Ovary (tissue), 9 donors: ENCODE data around the gene AKAP12. TPM values are rescaled to one million over a fixed set of nuclear protein-coding genes. Genes with fewer than 3 reads are reported as not detected.

Experiments
- DNase-seq, 5 donors: peaks; one replicate each; pipeline ENCODE4 v3.0.0-alpha.2; 2019 to 2020
- H3K27ac ChIP-seq, 2 donors: fragments of 200-600 bp; one replicate each; pipeline versions ENCODE4 v1.5.1 to v1.8.0; 2019 to 2022
- H3K27me3 ChIP-seq: fragments of 200-600 bp; one replicate; pipeline ENCODE4 v1.8.0; 2022
- H3K36me3 ChIP-seq: fragments of 200-600 bp; sonication (generic); one replicate; pipeline ENCODE4 v1.5.1; 2019
- H3K4me1 ChIP-seq: one replicate; pipeline ENCODE4 v1.8.1; 2013; ENCODE audit warnings: mild to moderate bottlenecking, moderate library complexity; ENCODE audit not compliant: insufficient read depth
- H3K4me3 ChIP-seq: fragments of 200-600 bp; sonication (generic); one replicate; pipeline ENCODE4 v1.5.1; 2017
- H3K9me3 ChIP-seq, 2 donors: fragments of 200-600 bp in 1 of 2; sonication (generic) in 1 of 2; one replicate each; pipeline versions ENCODE4 v1.5.1 to v1.8.1; 2013 to 2019; ENCODE audit warnings: mild to moderate bottlenecking in 1 of 2, moderate library complexity in 1 of 2
- CTCF ChIP-seq, 3 donors: fragments of 450-650 bp in 2 of 3; fragments of 200-600 bp in 1 of 3; IDR thresholded peaks; one replicate each; pipeline versions ENCODE4 v1.5.1 to v1.8.0; 2016 to 2022; ENCODE audit warnings: antibody characterized with exemption in 3 of 3, mild to moderate bottlenecking in 1 of 3
- EP300 ChIP-seq: sonication (generic); formaldehyde crosslinking; IDR thresholded peaks from one replicate; pipeline ENCODE4 v1.6.1; 2017; ENCODE audit warnings: antibody characterized with exemption
- POLR2A ChIP-seq: fragments of 450-650 bp; IDR thresholded peaks from one replicate; pipeline ENCODE4 v1.6.1; 2017; ENCODE audit warnings: antibody characterized with exemption, mild to moderate bottlenecking, moderate library complexity
- WGBS, 3 donors: extraction: QIAGEN DNeasy Blood & Tissue Kit in 1 of 3; methylation state at CpG; one replicate each; pipeline versions ENCODE4 v1.1.5 to v1.1.7; 2013 to 2017; 5-methylcytosine and 5-hydroxymethylcytosine counted together
- intact Hi-C, 4 donors: fragments of 100-400 bp; cut with DNase I; formaldehyde crosslinking; loops; one replicate each; pipeline versions ENCODE4 v1.11.0 to v1.15.1; 2022 to 2023
- polyA plus RNA-seq, 2 donors: library from polyadenylated mRNA; stranded (reverse); fragments of 200-250 nt in 1 of 2; fragments of 350-450 nt in 1 of 2; fragmentation: Illumina TruSeq in 1 of 2; extraction: RNeasy Lipid Tissue Mini Kit (QIAGEN cat#74804) in 1 of 2; gene quantifications; one replicate each; pipeline ENCODE4 v1.2.3, GENCODE V29; 2013 to 2014
- total RNA-seq, 7 donors: library from RNA; depleted of rRNA in 2 of 7; stranded (reverse); fragments of >200 nt in 2 of 7; fragmentation: NEBNext Ultra II Directional in 3 of 7; extraction: Animal tissue kit (Norgen Biotek cat#: 25700) in 3 of 7; gene quantifications; one replicate each; pipeline versions ENCODE4 v1.1.0 to v1.2.4, GENCODE V29; 2016 to 2023
- donor health status: DM: no; HTN: no; CAD: no; lungs with moderate emphysema.
- donor health status: DM: no; HTN: no; CAD: no.
- donor health status: Bipolar disorder and iron deficiency.
- donor health status: DM: yes; HTN: yes; CAD: no.
- donor health status: DM: no; HTN: no; CAD: no.
- donor health status: DM: yes; HTN: yes; CAD: no.

AKAP12 gene
- total and polyA plus RNA-seq, 9 donors = 67.2 to 246 (median 125) TPM

GRCh38 chr6:151317995-151318365 is 78.2 kb downstream of the AKAP12 start:
- H3K27ac ChIP-seq = no peak overlapping the region
- no peaks in the 10 kb centered on the region for H3K36me3 ChIP-seq
- H3K9me3 ChIP-seq = no peaks in the 10 kb centered on the region
- no peak overlapping the region for H3K4me3 ChIP-seq
- DNase-seq = no peak
- H3K27me3 ChIP-seq = no peaks in the 10 kb centered on the region
- WGBS, 3 donors = 62 to 67% (median 62%) methylated on average over 3 of the region's 3 CpGs
- intact Hi-C loops = loop anchor here in 1 of 4 donors (10.0 kb wide), 1 partner anchor 73 kb away; no protein-coding TSS in a partner anchor
- no peak for TF ChIP-seq POLR2A
- TF ChIP-seq CTCF (IDR thresholded peaks at IDR 0.05) = no peak
- no peak for TF ChIP-seq EP300
- peaks cover 6% of the 10 kb centered on the region for H3K4me1 ChIP-seq

GRCh38 chr6:151320140-151320539 is 80.4 kb downstream of the AKAP12 start:
- intact Hi-C loops = loop anchor here in 3 of 4 donors (5.0 kb wide), 3 partner anchors 303 to 428 kb away; no protein-coding TSS in a partner anchor
- TF ChIP-seq POLR2A = no peak
- TF ChIP-seq EP300 = no peak
- no peak for TF ChIP-seq CTCF (IDR thresholded peaks at IDR 0.05)
- H3K9me3 ChIP-seq = no peaks in the 10 kb centered on the region
- H3K36me3 ChIP-seq = no peaks in the 10 kb centered on the region
- peaks cover 10% of the 10 kb centered on the region for H3K4me1 ChIP-seq
- no peak overlapping the region for H3K4me3 ChIP-seq
- no peak overlapping the region for H3K27ac ChIP-seq
- no peak for DNase-seq
- 91 to 95% (median 94%) methylated on average over 7 of the region's 7 CpGs for WGBS, 3 donors
- no peaks in the 10 kb centered on the region for H3K27me3 ChIP-seq

GRCh38 chr6:151321438-151321837 is 81.7 kb downstream of the AKAP12 start:
- peaks cover 11% of the 10 kb centered on the region for H3K4me1 ChIP-seq
- no peak for DNase-seq
- H3K36me3 ChIP-seq = no peaks in the 10 kb centered on the region
- H3K9me3 ChIP-seq = no peaks in the 10 kb centered on the region
- WGBS, 3 donors = 90 to 97% (median 93%) methylated on average over 1 of the region's 1 CpG
- no peak for TF ChIP-seq POLR2A
- TF ChIP-seq CTCF (IDR thresholded peaks at IDR 0.05) = no peak
- TF ChIP-seq EP300 = no peak
- H3K27me3 ChIP-seq = no peaks in the 10 kb centered on the region
- intact Hi-C loops = loop anchor here in 3 of 4 donors (5.0 kb wide), 3 partner anchors 304 to 429 kb away; no protein-coding TSS in a partner anchor
- no peak overlapping the region for H3K27ac ChIP-seq
- no peak overlapping the region for H3K4me3 ChIP-seq

GRCh38 chr6:151322570-151322969 is 82.8 kb downstream of the AKAP12 start:
- 90 to 92% (median 92%) methylated on average over 9 of the region's 9 CpGs for WGBS, 3 donors

More at GRCh38 chr6:151322570-151322969, 82.8 kb downstream of the AKAP12 start:
- DNase-seq = no peak
- Histone ChIP-seq H3K36me3 (no peaks in the 10 kb centered on the region), H3K9me3 (no peaks in the 10 kb centered on the region), H3K4me1 (peaks cover 11% of the 10 kb centered on the region), H3K4me3 (no peak overlapping the region), H3K27ac (no peak overlapping the region), H3K27me3 (no peaks in the 10 kb centered on the region)
- intact Hi-C loops = loop anchor here in 3 of 4 donors (5.0 kb wide), 3 partner anchors 305 to 430 kb away; no protein-coding TSS in a partner anchor
- TF ChIP-seq POLR2A (no peak), CTCF (IDR thresholded peaks at IDR 0.05) (no peak)
